RWPE1 (cell line): Measurements from ENCODE around the gene HOXD4.

Experiments
- CTCF ChIA-PET: fragments of 350-600 bp; sonication (Branson Sonifier 250); formaldehyde crosslinking; extraction: SDS; loops from one replicate; lab custom pipeline; 2021; lab: Yijun Ruan, JAX
- POLR2A ChIA-PET: fragments of 400-600 bp; formaldehyde crosslinking; extraction: SDS; loops from one replicate; lab custom pipeline; 2020; ENCODE audit warnings: antibody characterized with exemption; ENCODE audit not compliant: low non-redundant PET; lab: Yijun Ruan, JAX
- DNase-seq: peaks from one replicate; pipeline ENCODE4 v3.0.0; 2012; ENCODE audit warnings: low spot score
- H3K27ac ChIP-seq: fragments of 450-650 bp; 2 replicates; pipeline ENCODE4 v1.5.1; 2017
- CTCF ChIP-seq: fragments of 450-650 bp; conservative IDR thresholded peaks from 2 replicates; pipeline ENCODE4 v1.5.1; 2017; ENCODE audit warnings: low read depth, mild to moderate bottlenecking

HOXD4 gene

GRCh38 chr2:176112375-176113302 lies 38.7 kb upstream of the HOXD4 start:
- CTCF ChIA-PET, result interaction anchor here (0.6 to 0.7 kb wide), 2 partner anchors 15 to 651 kb away, joined by 3 read pairs; no protein-coding TSS in a partner anchor
- DNase-seq, result no peak
- TF ChIP-seq CTCF, result no peak
- POLR2A ChIA-PET, result no interaction called here
- peak overlapping the region; percentile 33 for H3K27ac ChIP-seq

GRCh38 chr2:176114120-176114929 lies 37.0 kb upstream of the HOXD4 start:
- TF ChIP-seq CTCF, result no peak
- no peak for DNase-seq
- POLR2A ChIA-PET, result no interaction called here
- peak overlapping the region; percentile 64 for H3K27ac ChIP-seq
- CTCF ChIA-PET, result no interaction called here

- CTCF ChIA-PET, result interaction anchor here (1.0 kb wide), 1 partner anchor 12 kb away, joined by 4 read pairs; no protein-coding TSS in a partner anchor
- POLR2A ChIA-PET, result no interaction called here
- no peak for DNase-seq
- TF ChIP-seq CTCF, result no peak
- H3K27ac ChIP-seq, result peak overlapping the region; percentile 64
Observed at GRCh38 chr2:176114930-176115625, 36.3 kb upstream of the HOXD4 start.

GRCh38 chr2:176115883-176116813 lies 35.2 kb upstream of the HOXD4 start, which contains the start of gene HOXD10:
HOXD10 (plus strand) TSS chr2:176116778; CDS start chr2:176116834, 56 bp downstream.
- no peak for DNase-seq
- peak; percentile 67 for TF ChIP-seq CTCF
- CTCF ChIA-PET, result interaction anchor here (1.0 kb wide), 1 partner anchor 11 kb away, joined by 4 read pairs; no protein-coding TSS in a partner anchor
- peak within 1 kb of the TSS; percentile 66 for H3K27ac ChIP-seq
- POLR2A ChIA-PET, result no interaction called here

- ChIA-PET CTCF (interaction anchor here (0.8 kb wide), 1 partner anchor 10 kb away, joined by 4 read pairs; no protein-coding TSS in a partner anchor), POLR2A (no interaction called here)
- H3K27ac ChIP-seq, result peak overlapping the region; percentile 66; the same call in 1 of the 2 replicates
- DNase-seq, result no peak
- TF ChIP-seq CTCF, result no peak
Observed at GRCh38 chr2:176117162-176117822, 34.1 kb upstream of the HOXD4 start.
